IMR-90 (cell line): Measurements from ENCODE around the gene LSM6. TPM values are rescaled to one million over a fixed set of nuclear protein-coding genes. Genes with fewer than 3 reads are reported as not detected.

Experiments used
- ATAC-seq: fragments of 200-7000 bp; cut with Tn5 transposase; 2 replicates; pipeline ENCODE4 v1.9.1; 2020; ENCODE audit warnings: low read depth, mild to moderate bottlenecking, moderate library complexity
- BruUV-seq: library from RNA; stranded (reverse); fragments of 400-500 nt; replicated peaks from 2 replicates; lab custom pipeline; 2021; lab: Mats Ljungman, UMichigan
- CTCF ChIA-PET: fragments of 300-600 bp; formaldehyde crosslinking; extraction: SDS; loops from one replicate; lab custom pipeline; 2021; ENCODE audit warnings: antibody characterized with exemption; lab: Yijun Ruan, JAX
- POLR2A ChIA-PET: fragments of 300-600 bp; sonication (Branson Sonifier 250); formaldehyde crosslinking; loops from one replicate; lab custom pipeline; 2022; ENCODE audit warnings: antibody characterized with exemption; ENCODE audit not compliant: unreplicated experiment; lab: Charles Lee
- DNase-seq: peaks from one replicate; pipeline ENCODE4 v3.0.0; 2013
- H2AFZ ChIP-seq: replicated peaks from 2 replicates; pipeline ENCODE3; 2013; ENCODE audit warnings: low read length, mild to moderate bottlenecking; ENCODE audit not compliant: poor library complexity
- H2AK5ac ChIP-seq: 2 replicates; pipeline ENCODE4 v1.6.1; 2013; ENCODE audit warnings: low read depth, low read length, inconsistent platforms
- H2AK9ac ChIP-seq: replicated peaks from 2 replicates; pipeline ENCODE3; 2013; ENCODE audit warnings: mild to moderate bottlenecking, low read depth, low read length, moderate library complexity; ENCODE audit not compliant: poor library complexity
- H2BK120ac ChIP-seq: 2 replicates; pipeline ENCODE4 v1.6.1; 2013; ENCODE audit warnings: low read depth, low read length, inconsistent platforms
- H2BK15ac ChIP-seq: 3 replicates; pipeline ENCODE4 v1.6.1; 2013; ENCODE audit warnings: low read depth, low read length, inconsistent platforms
- H2BK20ac ChIP-seq: 2 replicates; pipeline ENCODE4 v1.6.1; 2013; ENCODE audit warnings: low read depth, mild to moderate bottlenecking, inconsistent platforms, low read length, moderate library complexity
- H2BK5ac ChIP-seq: 2 replicates; pipeline ENCODE4 v1.6.1; 2013; ENCODE audit warnings: mild to moderate bottlenecking, low read depth, low read length, inconsistent platforms; ENCODE audit not compliant: poor library complexity, severe bottlenecking
- H3K14ac ChIP-seq: replicated peaks from 2 replicates; pipeline ENCODE4 v1.6.1; 2013; ENCODE audit warnings: low read depth, low read length, inconsistent platforms
- H3K18ac ChIP-seq: 2 replicates; pipeline ENCODE4 v1.6.1; 2013; ENCODE audit warnings: low read depth, low read length, control low read depth
- H3K23ac ChIP-seq: 2 replicates; pipeline ENCODE4 v1.6.1; 2013; ENCODE audit warnings: low read depth, low read length, inconsistent platforms
- H3K27ac ChIP-seq: 2 replicates; pipeline ENCODE4 v1.5.1; 2013; ENCODE audit warnings: mild to moderate bottlenecking, control low read depth, low read length; ENCODE audit not compliant: insufficient read depth
- H3K27me3 ChIP-seq: 2 replicates; pipeline ENCODE4 v1.6.1; 2013; ENCODE audit warnings: low read length; ENCODE audit not compliant: control insufficient read depth, insufficient read depth
- H3K36me3 ChIP-seq: 2 replicates; pipeline ENCODE4 v1.6.1; 2013; ENCODE audit warnings: low read length, mixed read lengths; ENCODE audit not compliant: control insufficient read depth, insufficient read depth
- H3K4ac ChIP-seq: 2 replicates; pipeline ENCODE4 v1.6.1; 2013; ENCODE audit warnings: low read depth, low read length, inconsistent platforms
- H3K4me1 ChIP-seq: 2 replicates; pipeline ENCODE4 v1.6.1; 2013; ENCODE audit warnings: low read length, mixed read lengths; ENCODE audit not compliant: control insufficient read depth, insufficient read depth
- H3K4me2 ChIP-seq: 2 replicates; pipeline ENCODE4 v1.6.1; 2013; ENCODE audit warnings: low read depth, mild to moderate bottlenecking, control low read depth, low read length, moderate library complexity
- H3K4me3 ChIP-seq: 2 replicates; pipeline ENCODE4 v1.5.1; 2013; ENCODE audit warnings: low read depth, mild to moderate bottlenecking, control low read depth, low read length, moderate library complexity; ENCODE audit not compliant: insufficient read depth
- H3K56ac ChIP-seq: 2 replicates; pipeline ENCODE4 v1.6.1; 2013; ENCODE audit warnings: low read length, inconsistent platforms; ENCODE audit not compliant: insufficient read depth; ENCODE audit errors: extremely low read depth
- H3K79me1 ChIP-seq, 2 experiments: 2 replicates each; pipeline ENCODE4 v1.6.1; 2013; ENCODE audit warnings: low read length in 2 of 2, inconsistent platforms in 1 of 2, low read depth in 1 of 2
- H3K9ac ChIP-seq: 2 replicates; pipeline ENCODE4 v1.6.1; 2013; ENCODE audit warnings: low read depth, low read length, control low read depth
- H3K9me1 ChIP-seq: 2 replicates; pipeline ENCODE4 v1.6.1; 2013; ENCODE audit warnings: low read length, inconsistent platforms; ENCODE audit not compliant: insufficient read depth
- H3K9me3 ChIP-seq: 2 replicates; pipeline ENCODE4 v1.6.1; 2013; ENCODE audit warnings: low read length; ENCODE audit not compliant: control insufficient read depth, insufficient read depth
- H4K20me1 ChIP-seq: 2 replicates; pipeline ENCODE4 v1.6.1; 2013; ENCODE audit warnings: low read length, inconsistent platforms; ENCODE audit not compliant: insufficient read depth
- H4K5ac ChIP-seq: 2 replicates; pipeline ENCODE4 v1.6.1; 2013; ENCODE audit warnings: mild to moderate bottlenecking, low read depth, low read length, control low read depth
- H4K8ac ChIP-seq, 2 experiments: 2 replicates each; pipeline ENCODE4 v1.6.1; 2013; ENCODE audit warnings: low read depth in 2 of 2, low read length in 2 of 2, control low read depth in 1 of 2, inconsistent platforms in 1 of 2
- H4K91ac ChIP-seq: 2 replicates; pipeline ENCODE4 v1.6.1; 2013; ENCODE audit warnings: low read depth, low read length, inconsistent platforms; ENCODE audit not compliant: insufficient read depth
- ELK1 ChIP-seq: fragments of 150-350 bp; IDR thresholded peaks from 2 replicates; pipeline ENCODE4 v1.6.1; 2016; ENCODE audit warnings: low read depth, mild to moderate bottlenecking, low read length, moderate library complexity, borderline replicate concordance
- FOS ChIP-seq: fragments of 150-350 bp; IDR thresholded peaks from 2 replicates; pipeline ENCODE4 v1.6.1; 2016; ENCODE audit warnings: low read depth, low read length
- RAD21 ChIP-seq: IDR thresholded peaks from 2 replicates; pipeline ENCODE4 v1.6.1; 2012; ENCODE audit warnings: low read length, improper control_type of control experiment
- SMC3 ChIP-seq: fragments of 150-350 bp; IDR thresholded peaks from 2 replicates; pipeline ENCODE4 v1.6.1; 2016; ENCODE audit warnings: low read depth, mild to moderate bottlenecking, antibody characterized with exemption, low read length, moderate library complexity
- USF2 ChIP-seq: fragments of 150-350 bp; IDR thresholded peaks from 2 replicates; pipeline ENCODE4 v1.6.1; 2017; ENCODE audit warnings: mild to moderate bottlenecking, antibody characterized with exemption, low read length, low read depth
- WGBS, 2 experiments: methylation state at CpG; one replicate each; pipeline versions ENCODE4 v1.1.5 to v1.1.7; 2013; ENCODE audit warnings: missing lambda C conversion rate in 2 of 2; ENCODE audit not compliant: insufficient read length in 1 of 2; ENCODE audit errors: extremely low coverage in 2 of 2; 5-methylcytosine and 5-hydroxymethylcytosine counted together
- dilution Hi-C: fragments of 300-500 bp; cut with HindIII; formaldehyde crosslinking; loops from one replicate; pipeline ENCODE4 v1.14.3; 2018; ENCODE audit warnings: low sequenced_read_pairs; ENCODE audit not compliant: unreplicated experiment
- in situ Hi-C: fragments of 300-500 bp; cut with MboI; formaldehyde crosslinking; loops from 3 replicates; pipeline ENCODE4 v1.14.3; 2019; ENCODE audit warnings: low sequenced_read_pairs, inconsistent platforms, mixed read lengths
- intact Hi-C: fragments of 100-400 bp; cut with micrococcal nuclease; formaldehyde crosslinking; loops from 2 replicates; pipeline ENCODE4 v1.10.0; 2022
- polyA plus RNA-seq, 3 experiments: library from polyadenylated mRNA; depleted of rRNA; stranded (reverse); fragments of >200 nt; gene quantifications; 2 replicates each; pipeline ENCODE4 v1.2.3, GENCODE V29; 2012; ENCODE audit warnings: low replicate concordance in 1 of 3
- total RNA-seq: library from RNA; depleted of rRNA; stranded (reverse); fragments of >200 nt; gene quantifications from 2 replicates; pipeline ENCODE4 v1.2.3, GENCODE V29; 2012

LSM6 gene
- total and polyA plus RNA-seq, 2 of the 4 experiments (the other 2 are of a cell fraction), result 13.4 to 17.4 TPM

GRCh38 chr4:146212781-146213180, 37.3 kb downstream of the LSM6 start:
- in situ Hi-C loops, result no loop called here
- no peaks in the 10 kb centered on the region for H3K4me1 ChIP-seq

More at GRCh38 chr4:146212781-146213180, 37.3 kb downstream of the LSM6 start:
- DNase-seq (peak; percentile 10), ATAC-seq (no peak)
- CTCF ChIA-PET, result no interaction called here
- no peaks in the 10 kb centered on the region for H3K9me1 ChIP-seq
- H2BK120ac ChIP-seq, result no peak overlapping the region
- no TSS peak for BruUV-seq
- no peak overlapping the region for H3K56ac ChIP-seq
- dilution Hi-C loops, result no loop called here
- no peak overlapping the region for H2AFZ ChIP-seq
- no peak overlapping the region for H3K27ac ChIP-seq
- no peak overlapping the region for H4K91ac ChIP-seq
- no peaks in the 10 kb centered on the region for H4K20me1 ChIP-seq
- no peak overlapping the region for H3K18ac ChIP-seq
- no peaks in the 10 kb centered on the region for H3K9me3 ChIP-seq
- H2BK20ac ChIP-seq, result no peak overlapping the region
- POLR2A ChIA-PET, result no interaction called here
- TF ChIP-seq ELK1 (no peak), SMC3 (no peak), RAD21 (no peak), FOS (no peak), USF2 (no peak)
- no peak overlapping the region for H2BK5ac ChIP-seq
- no peak overlapping the region for H3K4me2 ChIP-seq
- no peaks in the 10 kb centered on the region for H3K36me3 ChIP-seq
- H2AK5ac ChIP-seq, result no peak overlapping the region
- no peak overlapping the region for H3K9ac ChIP-seq
- no peak overlapping the region for H4K8ac ChIP-seq
- no peak overlapping the region for H3K14ac ChIP-seq
- H3K4ac ChIP-seq, result no peak overlapping the region
- H2AK9ac ChIP-seq, result no peak overlapping the region
- H4K5ac ChIP-seq, result no peak overlapping the region
- no CpG with 5 or more reads among the region's 9 CpGs for WGBS, 2 experiments
- H3K23ac ChIP-seq, result no peak overlapping the region
- no peak overlapping the region for H3K4me3 ChIP-seq
- H2BK15ac ChIP-seq, result no peak overlapping the region
- H3K27me3 ChIP-seq, result peaks cover 7% of the 10 kb centered on the region
- no peaks in the 10 kb centered on the region for H3K79me1 ChIP-seq
- intact Hi-C loops, result no loop called here
